H9 (cell line): ENCODE measurements around the gene SPACA5. TPM values are rescaled to one million over a fixed set of nuclear protein-coding genes. Genes with fewer than 3 reads are reported as not detected.
"Not testable (repeated sequence)": the region's sequence is repeated elsewhere in the genome, so short reads cannot be mapped to it uniquely, and the experiment has no call there.

Experiments
- DNase-seq: peaks from one replicate; pipeline ENCODE4 v3.0.0-alpha.2; 2017
- H2AFZ ChIP-seq: one replicate; pipeline ENCODE4 v1.6.1; 2013; ENCODE audit warnings: mild to moderate bottlenecking, low read length, control low read depth, moderate library complexity
- H2AK5ac ChIP-seq: 2 replicates; pipeline ENCODE4 v1.6.1; 2013; ENCODE audit warnings: low read length, control low read depth, mixed read lengths; ENCODE audit not compliant: insufficient read length
- H2BK120ac ChIP-seq: one replicate; pipeline ENCODE4 v1.6.1; 2013; ENCODE audit warnings: low read depth, mild to moderate bottlenecking, low read length, control low read depth, inconsistent platforms; ENCODE audit not compliant: poor library complexity, severe bottlenecking
- H2BK12ac ChIP-seq: 2 replicates; pipeline ENCODE4 v1.6.1; 2013; ENCODE audit warnings: low read length, control low read depth, mixed read lengths, low read depth; ENCODE audit not compliant: insufficient read length
- H2BK15ac ChIP-seq: 2 replicates; pipeline ENCODE4 v1.6.1; 2013; ENCODE audit warnings: low read depth, low read length, control low read depth
- H2BK20ac ChIP-seq: one replicate; pipeline ENCODE4 v1.6.1; 2013; ENCODE audit warnings: low read depth, mild to moderate bottlenecking, low read length, control low read depth, inconsistent platforms; ENCODE audit not compliant: poor library complexity, severe bottlenecking
- H2BK5ac ChIP-seq: 2 replicates; pipeline ENCODE4 v1.6.1; 2013; ENCODE audit warnings: low read length, control low read depth, mixed read lengths; ENCODE audit not compliant: insufficient read length
- H3K14ac ChIP-seq: 2 replicates; pipeline ENCODE4 v1.6.1; 2013; ENCODE audit warnings: low read length, control low read depth; ENCODE audit not compliant: insufficient read depth
- H3K18ac ChIP-seq: 2 replicates; pipeline ENCODE4 v1.6.1; 2013; ENCODE audit warnings: low read depth, mild to moderate bottlenecking, mixed read lengths, low read length, control low read depth; ENCODE audit not compliant: insufficient read length
- H3K23ac ChIP-seq: 2 replicates; pipeline ENCODE4 v1.6.1; 2013; ENCODE audit warnings: low read length, control low read depth, mixed read lengths, low read depth; ENCODE audit not compliant: insufficient read length
- H3K23me2 ChIP-seq: 2 replicates; pipeline ENCODE4 v1.6.1; 2013; ENCODE audit warnings: low read depth, mild to moderate bottlenecking, mixed read lengths, low read length, control low read depth; ENCODE audit not compliant: insufficient read length, poor library complexity, severe bottlenecking
- H3K27ac ChIP-seq: 2 replicates; pipeline ENCODE4 v1.5.1; 2013; ENCODE audit warnings: low read length, control low read depth, mixed read lengths, low read depth; ENCODE audit not compliant: insufficient read length
- H3K27me3 ChIP-seq: 2 replicates; pipeline ENCODE4 v1.6.1; 2013; ENCODE audit warnings: low read length, control low read depth, inconsistent platforms; ENCODE audit not compliant: insufficient read depth
- H3K4ac ChIP-seq: 2 replicates; pipeline ENCODE4 v1.6.1; 2013; ENCODE audit warnings: low read depth, mild to moderate bottlenecking, control low read depth, inconsistent platforms, low read length, moderate library complexity
- H3K4me1 ChIP-seq: 2 replicates; pipeline ENCODE4 v1.6.1; 2013; ENCODE audit warnings: low read length, control low read depth, inconsistent platforms; ENCODE audit not compliant: insufficient read depth
- H3K4me2 ChIP-seq: 2 replicates; pipeline ENCODE4 v1.6.1; 2013; ENCODE audit warnings: low read length, control low read depth, mixed read lengths; ENCODE audit not compliant: insufficient read length, insufficient read depth
- H3K56ac ChIP-seq: 2 replicates; pipeline ENCODE4 v1.6.1; 2013; ENCODE audit warnings: low read depth, mild to moderate bottlenecking, mixed read lengths, low read length, control low read depth; ENCODE audit not compliant: insufficient read length
- H3K79me1 ChIP-seq: 2 replicates; pipeline ENCODE4 v1.6.1; 2013; ENCODE audit warnings: low read depth, mild to moderate bottlenecking, moderate library complexity, low read length, control low read depth, inconsistent platforms; ENCODE audit not compliant: insufficient read depth, poor library complexity, severe bottlenecking
- H3K79me2 ChIP-seq: 2 replicates; pipeline ENCODE4 v1.6.1; 2013; ENCODE audit warnings: low read length, control low read depth, inconsistent platforms; ENCODE audit not compliant: insufficient read depth
- H3K9ac ChIP-seq: 2 replicates; pipeline ENCODE4 v1.6.1; 2013; ENCODE audit warnings: low read length, control low read depth, mixed read lengths; ENCODE audit not compliant: insufficient read length; ENCODE audit errors: extremely low read depth
- H3K9me3 ChIP-seq: one replicate; pipeline ENCODE4 v1.6.1; 2013; ENCODE audit warnings: low read depth, low read length, inconsistent platforms; ENCODE audit not compliant: control insufficient read depth
- H3T11ph ChIP-seq: one replicate; pipeline ENCODE4 v1.6.1; 2013; ENCODE audit warnings: mild to moderate bottlenecking, low read length, control low read depth, inconsistent platforms
- H4K20me1 ChIP-seq: one replicate; pipeline ENCODE4 v1.6.1; 2013; ENCODE audit not compliant: control insufficient read depth, insufficient read length, insufficient read depth
- H4K5ac ChIP-seq: 2 replicates; pipeline ENCODE4 v1.6.1; 2013; ENCODE audit warnings: low read depth, mild to moderate bottlenecking, mixed read lengths, low read length, control low read depth; ENCODE audit not compliant: insufficient read length
- H4K8ac ChIP-seq: replicated peaks from 2 replicates; pipeline ENCODE4 v1.6.1; 2013; ENCODE audit warnings: low read length, control low read depth, mixed read lengths, low read depth; ENCODE audit not compliant: insufficient read length
- H4K91ac ChIP-seq: 2 replicates; pipeline ENCODE4 v1.6.1; 2013; ENCODE audit warnings: low read depth, mild to moderate bottlenecking, moderate library complexity, mixed read lengths, low read length, control low read depth; ENCODE audit not compliant: insufficient read length
- H3K27ac Mint-ChIP-seq, 3 experiments: 2 replicates in 2 of 3; 3 replicates in 1 of 3; pipeline ENCODE4 v1.8.0; 2020 to 2021; ENCODE audit warnings: mixed read lengths in 3 of 3, mild to moderate bottlenecking in 1 of 3, moderate library complexity in 1 of 3
- H3K27me3 Mint-ChIP-seq: 2 replicates; pipeline ENCODE4 v1.8.0; 2021; ENCODE audit warnings: low read depth, mild to moderate bottlenecking, moderate library complexity, mixed read lengths
- H3K36me3 Mint-ChIP-seq, 3 experiments: 2 replicates in 2 of 3; 3 replicates in 1 of 3; pipeline ENCODE4 v1.8.0; 2020 to 2021; ENCODE audit warnings: low read depth in 3 of 3, mixed read lengths in 3 of 3; ENCODE audit not compliant: insufficient read depth in 1 of 3
- H3K4me1 Mint-ChIP-seq, 2 experiments: 2 replicates each; pipeline ENCODE4 v1.8.0; 2020; ENCODE audit warnings: mixed read lengths in 2 of 2
- H3K4me3 Mint-ChIP-seq, 2 experiments: 2 replicates in 1 of 2; 3 replicates in 1 of 2; pipeline ENCODE4 v1.8.0; 2020 to 2021; ENCODE audit warnings: mild to moderate bottlenecking in 2 of 2, mixed read lengths in 2 of 2, moderate library complexity in 1 of 2
- H3K9me3 Mint-ChIP-seq, 2 experiments: 2 replicates in 1 of 2; 3 replicates in 1 of 2; pipeline ENCODE4 v1.8.0; 2020; ENCODE audit warnings: mild to moderate bottlenecking in 2 of 2, mixed read lengths in 2 of 2, moderate library complexity in 1 of 2
- CTCF ChIP-seq: fragments of 200-600 bp; sonication (generic); conservative IDR thresholded peaks from 3 replicates; pipeline ENCODE4 v1.8.0; 2021; ENCODE audit warnings: antibody characterized with exemption, mild to moderate bottlenecking
- WGBS: extraction: QIAGEN DNeasy Blood & Tissue Kit; methylation state at CpG from one replicate; pipeline ENCODE4 v1.1.7; 2013; ENCODE audit warnings: missing lambda C conversion rate, low lambda C conversion rate, mixed read lengths; ENCODE audit not compliant: insufficient read length; ENCODE audit errors: extremely low coverage; 5-methylcytosine and 5-hydroxymethylcytosine counted together
- total RNA-seq: library from RNA; stranded (reverse); gene quantifications from 2 replicates; pipeline ENCODE4 v1.2.1, GENCODE V29; 2021

The SPACA5 gene
- total RNA-seq, 1 experiment from 2014 or later = not detected

GRCh38 chrX:47960406-47960805, 46.4 kb upstream of the SPACA5 start:
- H3K79me1 ChIP-seq = no peaks in the 10 kb centered on the region
- no peak overlapping the region for H4K5ac ChIP-seq
- H2BK20ac ChIP-seq = no peak overlapping the region
- H4K8ac ChIP-seq = no peak overlapping the region
- no peak overlapping the region for H2AK5ac ChIP-seq
- H4K91ac ChIP-seq = no peak overlapping the region
- no peak overlapping the region for H3K27ac ChIP-seq
- peaks cover 26 to 39% (median 26%) of the 10 kb centered on the region in 3 experiments; a peak in 6 of 7 replicates for H3K36me3 Mint-ChIP-seq
- no peak overlapping the region for H3K4me3 Mint-ChIP-seq
- no peak overlapping the region for H2BK12ac ChIP-seq
- no peaks in the 10 kb centered on the region for H3K27me3 ChIP-seq
- H3K9ac ChIP-seq = no peak overlapping the region
- DNase-seq = no peak
- no peak overlapping the region for H3K23ac ChIP-seq
- no peaks in the 10 kb centered on the region for H3K23me2 ChIP-seq
- H3K4me2 ChIP-seq = no peak overlapping the region
- H3K79me2 ChIP-seq = no peaks in the 10 kb centered on the region
- H3K27ac Mint-ChIP-seq = no peak overlapping the region
- H3K4me1 Mint-ChIP-seq = peaks cover 4 to 7% of the 10 kb centered on the region in 2 experiments; a peak in 2 of 4 replicates
- H3K27me3 Mint-ChIP-seq = peaks cover 2% of the 10 kb centered on the region; the same call in 1 of the 2 replicates
- no peaks in the 10 kb centered on the region for H4K20me1 ChIP-seq
- no peak overlapping the region for H2BK120ac ChIP-seq
- H3T11ph ChIP-seq = no peak overlapping the region
- H3K56ac ChIP-seq = no peak overlapping the region
- H3K18ac ChIP-seq = no peak overlapping the region
- no peak overlapping the region for H2AFZ ChIP-seq
- TF ChIP-seq CTCF = no peak
- WGBS = no CpG with 5 or more reads among the region's 2 CpGs
- H3K9me3 ChIP-seq = peaks cover 47% of the 10 kb centered on the region
- peaks cover 76 to 82% of the 10 kb centered on the region in 2 experiments for H3K9me3 Mint-ChIP-seq
- H2BK15ac ChIP-seq = no peak overlapping the region
- H2BK5ac ChIP-seq = no peak overlapping the region
- H3K14ac ChIP-seq = no peak overlapping the region
- H3K4me1 ChIP-seq = no peaks in the 10 kb centered on the region
- no peak overlapping the region for H3K4ac ChIP-seq

GRCh38 chrX:47961830-47962229, 45.0 kb upstream of the SPACA5 start:
- not testable (repeated sequence) for H2BK5ac ChIP-seq, H2AFZ ChIP-seq, H3K4me1 ChIP-seq, H4K91ac ChIP-seq, H3K18ac ChIP-seq, H3T11ph ChIP-seq, H3K56ac ChIP-seq, H3K4me2 ChIP-seq, H3K79me1 ChIP-seq, H2BK12ac ChIP-seq, H3K27me3 ChIP-seq, H3K23ac ChIP-seq, H4K5ac ChIP-seq, H3K4me3 Mint-ChIP-seq, H2BK20ac ChIP-seq, H3K27me3 Mint-ChIP-seq, H2BK15ac ChIP-seq, H3K4ac ChIP-seq, H3K27ac ChIP-seq, H2BK120ac ChIP-seq, DNase-seq, H3K14ac ChIP-seq, H4K8ac ChIP-seq, H3K79me2 ChIP-seq, H3K9ac ChIP-seq, H4K20me1 ChIP-seq, H3K23me2 ChIP-seq, H2AK5ac ChIP-seq, H3K4me1 Mint-ChIP-seq
- WGBS = no CpG with 5 or more reads among the region's 6 CpGs
- Mint-ChIP-seq H3K36me3 (peaks cover 29 to 39% (median 30%) of the 10 kb centered on the region in 3 experiments; a peak in 6 of 7 replicates), H3K9me3 (peaks cover 78 to 82% of the 10 kb centered on the region in 2 experiments), H3K27ac (peak overlapping the region in 1 of 3 experiments; percentile 73; a peak in 1 of 7 replicates)
- peaks cover 44% of the 10 kb centered on the region for H3K9me3 ChIP-seq
